ENCODE measurements around the gene VILL. TPM values are rescaled to one million over a fixed set of nuclear protein-coding genes. Genes with fewer than 3 reads are reported as not detected.
"Not testable (repeated sequence)": the region's sequence is repeated elsewhere in the genome, so short reads cannot be mapped to it uniquely, and the experiment has no call there.

Gene VILL
- total RNA-seq, 1 donor from 2014 or later = 16.9 TPM

DNA sequence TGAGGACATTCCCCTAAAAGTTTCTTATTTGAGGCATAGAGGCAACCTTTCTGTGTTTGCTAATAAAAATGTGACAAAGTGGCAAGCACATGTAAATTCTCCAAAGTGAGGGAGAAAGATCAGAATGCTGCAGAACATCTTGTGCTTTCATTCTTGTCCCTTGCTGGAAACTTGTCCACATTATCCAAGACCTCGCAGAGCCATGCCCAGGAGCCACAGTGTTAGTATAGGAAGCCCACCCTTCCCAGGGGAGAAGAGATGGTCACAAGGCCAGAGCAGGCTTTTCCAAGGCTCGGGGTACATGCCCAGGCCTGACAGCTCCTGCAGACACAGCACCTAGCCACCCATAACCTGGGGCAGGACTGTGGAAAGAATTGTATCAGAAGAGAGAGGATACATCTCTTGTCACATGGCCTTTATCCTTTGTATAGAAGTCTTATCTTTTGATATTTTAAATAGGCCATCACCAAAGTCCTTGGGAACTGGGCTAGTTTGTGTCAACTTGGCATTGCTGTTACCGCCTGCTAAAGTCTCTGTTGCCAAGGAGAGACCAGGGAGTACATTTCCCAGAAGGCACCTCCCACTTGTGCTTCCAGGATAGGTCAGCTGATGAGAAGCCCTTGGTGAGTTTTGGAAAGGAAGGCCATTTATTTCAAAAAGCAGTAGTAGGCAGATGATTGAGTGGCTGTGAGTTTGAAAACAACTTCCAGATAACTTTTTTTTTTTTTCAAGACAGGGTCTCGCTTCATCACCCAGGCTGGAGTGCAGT lies 59.0 kb downstream of the VILL start:
- H3K9me3 Mint-ChIP-seq = no peaks in the 10 kb centered on the region
- H3K4me1 Mint-ChIP-seq (ENCODE audit: unreplicated experiment) = peaks cover 4% of the 10 kb centered on the region
- TF ChIP-seq, protein P1, sequence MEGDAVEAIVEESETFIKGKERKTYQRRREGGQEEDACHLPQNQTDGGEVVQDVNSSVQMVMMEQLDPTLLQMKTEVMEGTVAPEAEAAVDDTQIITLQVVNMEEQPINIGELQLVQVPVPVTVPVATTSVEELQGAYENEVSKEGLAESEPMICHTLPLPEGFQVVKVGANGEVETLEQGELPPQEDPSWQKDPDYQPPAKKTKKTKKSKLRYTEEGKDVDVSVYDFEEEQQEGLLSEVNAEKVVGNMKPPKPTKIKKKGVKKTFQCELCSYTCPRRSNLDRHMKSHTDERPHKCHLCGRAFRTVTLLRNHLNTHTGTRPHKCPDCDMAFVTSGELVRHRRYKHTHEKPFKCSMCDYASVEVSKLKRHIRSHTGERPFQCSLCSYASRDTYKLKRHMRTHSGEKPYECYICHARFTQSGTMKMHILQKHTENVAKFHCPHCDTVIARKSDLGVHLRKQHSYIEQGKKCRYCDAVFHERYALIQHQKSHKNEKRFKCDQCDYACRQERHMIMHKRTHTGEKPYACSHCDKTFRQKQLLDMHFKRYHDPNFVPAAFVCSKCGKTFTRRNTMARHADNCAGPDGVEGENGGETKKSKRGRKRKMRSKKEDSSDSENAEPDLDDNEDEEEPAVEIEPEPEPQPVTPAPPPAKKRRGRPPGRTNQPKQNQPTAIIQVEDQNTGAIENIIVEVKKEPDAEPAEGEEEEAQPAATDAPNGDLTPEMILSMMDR (conservative IDR thresholded peaks at IDR 0.05) = no peak
- no peak overlapping the region for H3K27ac Mint-ChIP-seq
- no peak for DNase-seq (ENCODE audit: extremely low spot score, unreplicated experiment)
- H3K4me3 Mint-ChIP-seq = no peak overlapping the region
- H3K36me3 Mint-ChIP-seq = no peaks in the 10 kb centered on the region
- H3K27me3 Mint-ChIP-seq = peaks cover 8% of the 10 kb centered on the region

DNA sequence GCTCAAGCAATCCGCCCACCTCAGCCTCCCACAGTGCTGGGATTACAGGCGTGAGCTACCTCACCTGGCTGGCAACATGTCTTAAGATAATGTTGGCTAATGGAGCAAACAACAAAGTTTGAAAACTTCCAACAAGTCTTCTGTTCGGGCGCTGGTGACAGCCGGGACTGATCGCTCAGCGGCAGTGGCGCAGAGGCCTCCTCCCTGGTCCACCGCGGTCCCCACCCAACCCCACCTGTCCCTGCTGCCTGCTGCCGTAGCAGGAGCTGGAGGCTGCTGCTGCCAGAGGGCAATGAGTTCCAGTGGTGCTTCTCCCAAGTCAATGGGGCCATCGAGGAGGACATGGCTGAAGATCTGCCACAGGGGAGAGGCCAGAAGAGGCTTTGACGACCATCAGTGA lies 60.5 kb downstream of the VILL start:
- Mint-ChIP-seq H3K9me3 (no peaks in the 10 kb centered on the region), H3K27me3 (peaks cover 4% of the 10 kb centered on the region), H3K4me1 (ENCODE audit: unreplicated experiment) (peaks cover 4% of the 10 kb centered on the region), H3K27ac (no peak overlapping the region), H3K36me3 (no peaks in the 10 kb centered on the region), H3K4me3 (no peak overlapping the region)
- TF ChIP-seq, protein P1 (conservative IDR thresholded peaks at IDR 0.05) = no peak
- no peak for DNase-seq (ENCODE audit: extremely low spot score, unreplicated experiment)

DNA sequence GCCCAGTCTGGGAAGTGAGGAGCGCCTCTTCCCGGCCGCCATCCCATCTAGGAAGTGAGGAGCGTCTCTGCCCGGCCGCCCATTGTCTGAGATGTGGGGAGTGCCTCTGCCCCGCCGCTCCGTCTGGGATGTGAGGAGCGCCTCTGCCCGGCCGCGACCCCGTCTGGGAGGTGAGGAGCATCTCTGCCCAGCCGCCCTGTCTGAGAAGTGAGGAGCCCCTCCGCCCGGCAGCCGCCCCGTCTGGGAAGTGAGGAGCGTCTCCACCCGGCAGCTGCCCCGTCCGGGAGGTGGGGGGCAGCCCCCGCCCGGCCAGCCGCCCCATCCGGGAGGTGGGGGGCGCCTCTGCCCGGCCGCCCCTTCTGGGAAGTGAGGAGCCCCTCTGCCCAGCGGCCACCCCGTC lies 62.7 kb downstream of the VILL start:
- H3K36me3 Mint-ChIP-seq; DNase-seq (ENCODE audit: extremely low spot score, unreplicated experiment); H3K9me3 Mint-ChIP-seq; H3K27ac Mint-ChIP-seq; H3K4me1 Mint-ChIP-seq (ENCODE audit: unreplicated experiment); H3K27me3 Mint-ChIP-seq; H3K4me3 Mint-ChIP-seq: not testable (repeated sequence)

DNA sequence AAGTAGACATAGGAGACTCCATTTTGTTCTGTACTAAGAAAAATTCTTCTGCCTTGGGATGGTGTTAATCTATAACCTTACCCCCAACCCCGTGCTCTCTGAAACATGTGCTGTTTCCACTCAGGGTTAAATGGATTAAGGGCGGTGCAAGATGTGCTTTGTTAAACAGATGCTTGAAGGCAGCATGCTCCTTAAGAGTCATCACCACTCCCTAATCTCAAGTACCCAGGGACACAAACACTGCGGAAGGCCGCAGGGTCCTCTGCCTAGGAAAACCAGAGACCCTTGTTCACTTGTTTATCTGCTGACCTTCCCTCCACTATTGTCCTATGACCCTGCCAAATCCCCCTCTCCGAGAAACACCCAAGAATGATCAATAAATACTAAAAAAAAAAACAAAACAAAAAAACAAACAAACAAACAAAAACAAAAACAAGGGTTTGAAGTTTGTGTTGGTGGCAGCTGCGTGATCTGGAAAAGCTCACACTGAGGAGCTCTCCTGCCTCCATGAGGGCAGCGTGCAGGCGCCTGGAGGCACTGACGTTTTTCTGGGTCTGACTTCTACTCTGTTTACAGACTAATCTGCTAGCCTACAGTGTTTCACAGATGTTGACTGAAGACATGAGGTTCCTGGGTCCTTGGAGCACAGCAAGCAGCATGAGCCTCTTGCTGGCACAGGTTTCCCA lies 63.4 kb downstream of the VILL start:
- not testable (repeated sequence) for H3K27ac Mint-ChIP-seq; H3K36me3 Mint-ChIP-seq; H3K4me1 Mint-ChIP-seq (ENCODE audit: unreplicated experiment); H3K4me3 Mint-ChIP-seq; DNase-seq (ENCODE audit: extremely low spot score, unreplicated experiment); H3K27me3 Mint-ChIP-seq; H3K9me3 Mint-ChIP-seq

DNA sequence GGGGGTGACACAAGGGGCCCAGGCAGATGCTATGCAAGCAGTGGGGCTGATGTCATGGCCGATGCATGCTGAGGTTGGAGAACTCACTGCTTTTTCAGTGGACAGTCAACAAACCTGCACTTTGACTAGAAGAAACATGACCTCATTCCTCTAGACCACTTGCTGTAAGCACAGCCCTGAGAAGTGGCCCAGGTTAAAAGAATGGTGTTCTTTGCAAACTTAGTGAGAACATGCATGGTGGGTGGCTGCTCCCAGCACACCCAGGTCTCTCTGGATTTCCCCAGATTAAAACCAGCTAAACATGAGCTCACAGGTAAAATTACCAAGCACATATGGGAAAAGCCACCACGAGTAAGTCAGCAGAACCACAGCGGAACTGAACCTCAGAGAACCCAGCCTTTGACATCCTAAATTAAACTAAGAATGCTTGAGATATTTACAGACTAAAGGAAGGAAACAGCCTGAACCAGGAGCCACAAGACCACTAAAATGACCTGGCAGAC lies 64.0 kb downstream of the VILL start:
- Mint-ChIP-seq H3K4me3 (no peak overlapping the region), H3K36me3 (no peaks in the 10 kb centered on the region), H3K9me3 (no peaks in the 10 kb centered on the region), H3K27me3 (peaks cover 3% of the 10 kb centered on the region), H3K27ac (no peak overlapping the region), H3K4me1 (ENCODE audit: unreplicated experiment) (peaks cover 4% of the 10 kb centered on the region)
- TF ChIP-seq, protein P1 (conservative IDR thresholded peaks at IDR 0.05) = no peak
- DNase-seq (ENCODE audit: extremely low spot score, unreplicated experiment) = no peak

Small RNA genes within 50 kb of the gene (microRNA-seq; reads per million reads assigned to microRNA genes)
- 22.6 reads per million, percentile 46 among the genes with 10 or more reads in this experiment for gene MIR26A1

Other genes with a start within 250 kb of the VILL start
- 72.7 and 98.4 TPM in 2 replicates for gene CTDSPL, start 128.9 kb upstream of the VILL start, total RNA-seq (ENCODE audit: low replicate concordance)
- gene PLCD1, start 38.9 kb downstream of the VILL start, total RNA-seq (ENCODE audit: low replicate concordance) = 28.7 and 31.6 TPM in 2 replicates
- 0.76 and 3.2 TPM in 2 replicates for gene DLEC1, start 48.4 kb downstream of the VILL start, total RNA-seq (ENCODE audit: low replicate concordance)
- 81.2 and 118 TPM in 2 replicates for gene ACAA1, start 146.3 kb downstream of the VILL start, total RNA-seq (ENCODE audit: low replicate concordance)
- gene MYD88, start 147.9 kb downstream of the VILL start, total RNA-seq (ENCODE audit: low replicate concordance) = 31.1 and 55.6 TPM in 2 replicates
- 41.1 and 51.1 TPM in 2 replicates for gene OXSR1, start 174.8 kb downstream of the VILL start, total RNA-seq (ENCODE audit: low replicate concordance)

All from type B pancreatic cell (in vitro differentiated cells).